K562 (cell line): ENCODE data around the gene COQ4. TPM values are rescaled to one million over a fixed set of nuclear protein-coding genes. Genes with fewer than 3 reads are reported as not detected.
A peak's percentile ranks its signal among the peaks of the same experiment; 100 is the strongest.

ENCODE experiments used
- BRD4 ChIP-seq: fragments of 200-600 bp; sonication (generic); IDR thresholded peaks from 2 replicates; pipeline ENCODE4 v1.6.1; 2017; ENCODE audit warnings: inconsistent platforms
- CBX1 ChIP-seq: sonication (generic); IDR thresholded peaks from 2 replicates; pipeline ENCODE4 v1.6.1; 2016; ENCODE audit warnings: antibody characterized with exemption, low read depth, mild to moderate bottlenecking
- ELF4 ChIP-seq: fragments of 450-650 bp; formaldehyde crosslinking; IDR thresholded peaks from 2 replicates; pipeline ENCODE4 v1.4.0; 2022; ENCODE audit warnings: missing genetic modification characterization
- HBP1 ChIP-seq: fragments of 450-650 bp; formaldehyde crosslinking; IDR thresholded peaks from 2 replicates; pipeline ENCODE4 v1.4.0; 2022; ENCODE audit warnings: missing genetic modification characterization
- MAFF ChIP-seq: IDR thresholded peaks from 2 replicates; pipeline ENCODE4 v1.6.1; 2012; ENCODE audit warnings: low read length, improper control_type of control experiment
- OTX1 ChIP-seq: fragments of 450-650 bp; formaldehyde crosslinking; IDR thresholded peaks from 2 replicates; pipeline ENCODE4 v1.4.0; 2022; ENCODE audit warnings: mild to moderate bottlenecking
- TEAD1 ChIP-seq, 2 experiments: fragments of 450-650 bp in 1 of 2; sonication (generic) in 1 of 2; formaldehyde crosslinking; IDR thresholded peaks; 2 replicates each; pipeline versions ENCODE4 v1.4.0 to v1.8.0; 2020 to 2022; ENCODE audit warnings: mild to moderate bottlenecking in 2 of 2, missing genetic modification reagents in 1 of 2
- TSHZ1 ChIP-seq: fragments of 250-450 bp; sonication (Bioruptor Pico); IDR thresholded peaks from 2 replicates; pipeline ENCODE4 v1.4.0; 2020; ENCODE audit warnings: mild to moderate bottlenecking, moderate library complexity
- ZBTB2 ChIP-seq: fragments of 450-650 bp; IDR thresholded peaks from 2 replicates; pipeline ENCODE4 v1.6.1; 2016; ENCODE audit warnings: antibody characterized with exemption
- ZNF263 ChIP-seq: sonication (generic); formaldehyde crosslinking; IDR thresholded peaks from 2 replicates; pipeline ENCODE4 v1.8.0; 2022; ENCODE audit warnings: mild to moderate bottlenecking, missing genetic modification reagents, borderline replicate concordance
- ZNF431 ChIP-seq: sonication (generic); formaldehyde crosslinking; IDR thresholded peaks from 2 replicates; pipeline ENCODE4 v1.8.0; 2022; ENCODE audit warnings: mild to moderate bottlenecking, missing genetic modification reagents
- ZNF699 ChIP-seq: fragments of 250-450 bp; sonication (Bioruptor Pico); IDR thresholded peaks from 2 replicates; pipeline ENCODE4 v1.8.0; 2021; ENCODE audit warnings: mild to moderate bottlenecking, moderate library complexity; ENCODE audit not compliant: insufficient replicate concordance
- polyA plus RNA-seq, 8 experiments: library from polyadenylated mRNA; depleted of rRNA in 4 of 8; stranded (reverse) in 5 of 8; unstranded in 3 of 8; fragments of >200 nt; fragmentation: Nextera tagmentation in 2 of 8; fragmentation: Illumina TruSeq in 1 of 8; extraction: Ambion mirVana in 2 of 8; extraction: Trizol in 1 of 8; gene quantifications; 2 replicates each; pipeline versions ENCODE4 v1.2.1 to v1.2.3, GENCODE V29; 2011 to 2014; ENCODE audit warnings: inconsistent platforms in 1 of 8, missing spikeins in 1 of 8
- total RNA-seq, 7 experiments: library from RNA; depleted of rRNA in 6 of 7; stranded (reverse); fragments of >200 nt in 6 of 7; fragmentation: Illumina TruSeq in 2 of 7; extraction: Trizol in 2 of 7; gene quantifications; 2 replicates each; pipeline versions ENCODE4 v1.2.1 to v1.2.3, GENCODE V29; 2011 to 2021; ENCODE audit warnings: low replicate concordance in 1 of 7
- TF ChIP-seq, protein P1 (sequence below): IDR thresholded peaks from 2 replicates; pipeline ENCODE4 v1.6.1; 2016; ENCODE audit warnings: missing genetic modification characterization, missing compliant biosample characterization
- TF ChIP-seq, protein P2 (sequence below): sonication (generic); formaldehyde crosslinking; IDR thresholded peaks from 2 replicates; pipeline ENCODE4 v1.8.1; 2023; ENCODE audit warnings: mild to moderate bottlenecking, missing genetic modification reagents
- TF ChIP-seq, protein P3 (sequence below): fragments of 450-650 bp; formaldehyde crosslinking; IDR thresholded peaks from 2 replicates; pipeline ENCODE4 v1.4.0; 2022; ENCODE audit warnings: missing genetic modification characterization

The COQ4 gene
- total and polyA plus RNA-seq, 9 of the 15 experiments (the other 6 are each of a cell fraction or from before 2014, with no cell fraction given), result 9.1 to 135 (median 67.2) TPM

- TF ChIP-seq, protein P1, sequence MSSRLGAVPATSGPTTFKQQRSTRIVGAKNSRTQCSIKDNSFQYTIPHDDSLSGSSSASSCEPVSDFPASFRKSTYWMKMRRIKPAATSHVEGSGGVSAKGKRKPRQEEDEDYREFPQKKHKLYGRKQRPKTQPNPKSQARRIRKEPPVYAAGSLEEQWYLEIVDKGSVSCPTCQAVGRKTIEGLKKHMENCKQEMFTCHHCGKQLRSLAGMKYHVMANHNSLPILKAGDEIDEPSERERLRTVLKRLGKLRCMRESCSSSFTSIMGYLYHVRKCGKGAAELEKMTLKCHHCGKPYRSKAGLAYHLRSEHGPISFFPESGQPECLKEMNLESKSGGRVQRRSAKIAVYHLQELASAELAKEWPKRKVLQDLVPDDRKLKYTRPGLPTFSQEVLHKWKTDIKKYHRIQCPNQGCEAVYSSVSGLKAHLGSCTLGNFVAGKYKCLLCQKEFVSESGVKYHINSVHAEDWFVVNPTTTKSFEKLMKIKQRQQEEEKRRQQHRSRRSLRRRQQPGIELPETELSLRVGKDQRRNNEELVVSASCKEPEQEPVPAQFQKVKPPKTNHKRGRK, result peak; percentile 69
- TF ChIP-seq ZNF699 (no peak), OTX1 (peak; percentile 79), TSHZ1 (0 out of 2 replicates have a peak, but pooled peaks have one; percentile 14), HBP1 (CRISPR knock-in tag) (peak; percentile 79; the same call in 1 of the 2 replicates), ZBTB2 (no peak), MAFF (no peak), ZNF431 (CRISPR knock-in tag) (no peak), CBX1 (no peak), ZNF263 (CRISPR knock-in tag) (no peak), ELF4 (CRISPR knock-in tag) (peak; percentile 75; the same call in 1 of the 2 replicates), TEAD1 (CRISPR knock-in tag; IDR thresholded peaks at IDR 0.05) (no peak), BRD4 (no peak)
- TF ChIP-seq, protein P2, sequence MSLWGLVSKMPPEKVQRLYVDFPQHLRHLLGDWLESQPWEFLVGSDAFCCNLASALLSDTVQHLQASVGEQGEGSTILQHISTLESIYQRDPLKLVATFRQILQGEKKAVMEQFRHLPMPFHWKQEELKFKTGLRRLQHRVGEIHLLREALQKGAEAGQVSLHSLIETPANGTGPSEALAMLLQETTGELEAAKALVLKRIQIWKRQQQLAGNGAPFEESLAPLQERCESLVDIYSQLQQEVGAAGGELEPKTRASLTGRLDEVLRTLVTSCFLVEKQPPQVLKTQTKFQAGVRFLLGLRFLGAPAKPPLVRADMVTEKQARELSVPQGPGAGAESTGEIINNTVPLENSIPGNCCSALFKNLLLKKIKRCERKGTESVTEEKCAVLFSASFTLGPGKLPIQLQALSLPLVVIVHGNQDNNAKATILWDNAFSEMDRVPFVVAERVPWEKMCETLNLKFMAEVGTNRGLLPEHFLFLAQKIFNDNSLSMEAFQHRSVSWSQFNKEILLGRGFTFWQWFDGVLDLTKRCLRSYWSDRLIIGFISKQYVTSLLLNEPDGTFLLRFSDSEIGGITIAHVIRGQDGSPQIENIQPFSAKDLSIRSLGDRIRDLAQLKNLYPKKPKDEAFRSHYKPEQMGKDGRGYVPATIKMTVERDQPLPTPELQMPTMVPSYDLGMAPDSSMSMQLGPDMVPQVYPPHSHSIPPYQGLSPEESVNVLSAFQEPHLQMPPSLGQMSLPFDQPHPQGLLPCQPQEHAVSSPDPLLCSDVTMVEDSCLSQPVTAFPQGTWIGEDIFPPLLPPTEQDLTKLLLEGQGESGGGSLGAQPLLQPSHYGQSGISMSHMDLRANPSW (CRISPR knock-in tag), result 0 out of 2 replicates have a peak, but pooled peaks have one; percentile 34
- TF ChIP-seq, protein P3, sequence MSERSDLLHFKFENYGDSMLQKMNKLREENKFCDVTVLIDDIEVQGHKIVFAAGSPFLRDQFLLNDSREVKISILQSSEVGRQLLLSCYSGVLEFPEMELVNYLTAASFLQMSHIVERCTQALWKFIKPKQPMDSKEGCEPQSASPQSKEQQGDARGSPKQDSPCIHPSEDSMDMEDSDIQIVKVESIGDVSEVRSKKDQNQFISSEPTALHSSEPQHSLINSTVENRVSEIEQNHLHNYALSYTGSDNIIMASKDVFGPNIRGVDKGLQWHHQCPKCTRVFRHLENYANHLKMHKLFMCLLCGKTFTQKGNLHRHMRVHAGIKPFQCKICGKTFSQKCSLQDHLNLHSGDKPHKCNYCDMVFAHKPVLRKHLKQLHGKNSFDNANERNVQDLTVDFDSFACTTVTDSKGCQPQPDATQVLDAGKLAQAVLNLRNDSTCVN (CRISPR knock-in tag), result peak; percentile 96
- TF ChIP-seq, all 486 proteins: peak for 12
Measured at GRCh38 chr9:128285033-128285784, 37.4 kb upstream of the COQ4 start (continued).
